ENCODE results near the gene INHBA.

Gene INHBA

GRCh38 chr7:41700044-41700471 is 2.8 kb downstream of the INHBA start:
- H3K27me3 ChIP-seq (replicated peaks; ENCODE audit: insufficient read depth, low read length) = no peaks in the 10 kb centered on the region
- H3F3A ChIP-seq (ENCODE audit: insufficient read depth, low read length) = peaks cover 6% of the 10 kb centered on the region; the same call in 1 of the 2 replicates
- H2AFZ ChIP-seq (ENCODE audit: low read length) = no peak overlapping the region
- no peak for DNase-seq
- H3K79me2 ChIP-seq (ENCODE audit: low read length) = no peaks in the 10 kb centered on the region
- TF ChIP-seq EZH2phosphoT487 (IDR thresholded peaks at IDR 0.05; ENCODE audit: low read length) (no peak), EZH2 (optimal IDR thresholded peaks at IDR 0.05; ENCODE audit: low read depth, low read length) (no peak), CTCF (IDR thresholded peaks at IDR 0.05; ENCODE audit: low read length) (no peak)
- H3K36me3 ChIP-seq (replicated peaks; ENCODE audit: insufficient read depth, low read length) = no peaks in the 10 kb centered on the region
- no peaks in the 10 kb centered on the region for H3K9me3 ChIP-seq (replicated peaks; ENCODE audit: insufficient read depth, low read length)
- H4K20me1 ChIP-seq (ENCODE audit: insufficient read depth, low read length) = no peaks in the 10 kb centered on the region
- no peak overlapping the region for H3K4me2 ChIP-seq (ENCODE audit: low read depth, low read length)
- H3K9me2 ChIP-seq (replicated peaks; ENCODE audit: insufficient read depth, low read length) = no peaks in the 10 kb centered on the region
- H3K27ac ChIP-seq (ENCODE audit: low read length) = no peak overlapping the region
- H3K4me3 ChIP-seq (ENCODE audit: low read length) = no peak overlapping the region
- 0 out of 2 replicates have a peak, but pooled peaks cover 5% of the 10 kb centered on the region for H3K4me1 ChIP-seq (ENCODE audit: low read length)
- H3K9ac ChIP-seq (ENCODE audit: low read length) = no peak overlapping the region

- Histone ChIP-seq H3K27ac (ENCODE audit: low read length) (no peak overlapping the region), H4K20me1 (ENCODE audit: insufficient read depth, low read length) (no peaks in the 10 kb centered on the region), H3K4me1 (ENCODE audit: low read length) (0 out of 2 replicates have a peak, but pooled peaks cover 3% of the 10 kb centered on the region), H2AFZ (ENCODE audit: low read length) (no peak overlapping the region), H3K9me2 (replicated peaks; ENCODE audit: insufficient read depth, low read length) (no peaks in the 10 kb centered on the region), H3K9ac (ENCODE audit: low read length) (no peak overlapping the region), H3K4me3 (ENCODE audit: low read length) (no peak overlapping the region), H3K9me3 (replicated peaks; ENCODE audit: insufficient read depth, low read length) (no peaks in the 10 kb centered on the region), H3K4me2 (ENCODE audit: low read depth, low read length) (no peak overlapping the region), H3F3A (ENCODE audit: insufficient read depth, low read length) (peaks cover 6% of the 10 kb centered on the region; the same call in 1 of the 2 replicates), H3K27me3 (replicated peaks; ENCODE audit: insufficient read depth, low read length) (no peaks in the 10 kb centered on the region), H3K79me2 (ENCODE audit: low read length) (no peaks in the 10 kb centered on the region), H3K36me3 (replicated peaks; ENCODE audit: insufficient read depth, low read length) (no peaks in the 10 kb centered on the region)
- DNase-seq = no peak
- no peak for TF ChIP-seq CTCF (IDR thresholded peaks at IDR 0.05; ENCODE audit: low read length)
- TF ChIP-seq EZH2phosphoT487 (IDR thresholded peaks at IDR 0.05; ENCODE audit: low read length) = no peak
- TF ChIP-seq EZH2 (optimal IDR thresholded peaks at IDR 0.05; ENCODE audit: low read depth, low read length) = no peak
Observed at GRCh38 chr7:41699516-41699915, 3.4 kb downstream of the INHBA start.

- TF ChIP-seq EZH2phosphoT487 (IDR thresholded peaks at IDR 0.05; ENCODE audit: low read length) (no peak), EZH2 (optimal IDR thresholded peaks at IDR 0.05; ENCODE audit: low read depth, low read length) (no peak), CTCF (IDR thresholded peaks at IDR 0.05; ENCODE audit: low read length) (no peak)
- H3K36me3 ChIP-seq (replicated peaks; ENCODE audit: insufficient read depth, low read length) = no peaks in the 10 kb centered on the region
- no peak overlapping the region for H3K27ac ChIP-seq (ENCODE audit: low read length)
- no peaks in the 10 kb centered on the region for H3K9me2 ChIP-seq (replicated peaks; ENCODE audit: insufficient read depth, low read length)
- H3K79me2 ChIP-seq (ENCODE audit: low read length) = no peaks in the 10 kb centered on the region
- no peak overlapping the region for H3K4me3 ChIP-seq (ENCODE audit: low read length)
- no peak overlapping the region for H2AFZ ChIP-seq (ENCODE audit: low read length)
- no peak overlapping the region for H3K4me2 ChIP-seq (ENCODE audit: low read depth, low read length)
- H3K4me1 ChIP-seq (ENCODE audit: low read length) = no peaks in the 10 kb centered on the region
- no peaks in the 10 kb centered on the region for H4K20me1 ChIP-seq (ENCODE audit: insufficient read depth, low read length)
- no peaks in the 10 kb centered on the region for H3F3A ChIP-seq (ENCODE audit: insufficient read depth, low read length)
- no peaks in the 10 kb centered on the region for H3K27me3 ChIP-seq (replicated peaks; ENCODE audit: insufficient read depth, low read length)
- DNase-seq = no peak
- H3K9ac ChIP-seq (ENCODE audit: low read length) = no peak overlapping the region
- H3K9me3 ChIP-seq (replicated peaks; ENCODE audit: insufficient read depth, low read length) = no peaks in the 10 kb centered on the region
Observed at GRCh38 chr7:41698726-41699125, 4.2 kb downstream of the INHBA start.
